NCI-H748 (cell line): ENCODE results near the gene CFLAR.
A peak's percentile ranks its signal among the peaks of the same experiment; 100 is the strongest.
"Not testable (repeated sequence)": the region's sequence is repeated elsewhere in the genome, so short reads cannot be mapped to it uniquely, and the experiment has no call there.

ENCODE experiments used
- DNase-seq: peaks from one replicate; lab custom pipeline; 2025; ENCODE audit not compliant: unreplicated experiment; lab: John Stamatoyannopoulos, UW

The CFLAR gene

DNA sequence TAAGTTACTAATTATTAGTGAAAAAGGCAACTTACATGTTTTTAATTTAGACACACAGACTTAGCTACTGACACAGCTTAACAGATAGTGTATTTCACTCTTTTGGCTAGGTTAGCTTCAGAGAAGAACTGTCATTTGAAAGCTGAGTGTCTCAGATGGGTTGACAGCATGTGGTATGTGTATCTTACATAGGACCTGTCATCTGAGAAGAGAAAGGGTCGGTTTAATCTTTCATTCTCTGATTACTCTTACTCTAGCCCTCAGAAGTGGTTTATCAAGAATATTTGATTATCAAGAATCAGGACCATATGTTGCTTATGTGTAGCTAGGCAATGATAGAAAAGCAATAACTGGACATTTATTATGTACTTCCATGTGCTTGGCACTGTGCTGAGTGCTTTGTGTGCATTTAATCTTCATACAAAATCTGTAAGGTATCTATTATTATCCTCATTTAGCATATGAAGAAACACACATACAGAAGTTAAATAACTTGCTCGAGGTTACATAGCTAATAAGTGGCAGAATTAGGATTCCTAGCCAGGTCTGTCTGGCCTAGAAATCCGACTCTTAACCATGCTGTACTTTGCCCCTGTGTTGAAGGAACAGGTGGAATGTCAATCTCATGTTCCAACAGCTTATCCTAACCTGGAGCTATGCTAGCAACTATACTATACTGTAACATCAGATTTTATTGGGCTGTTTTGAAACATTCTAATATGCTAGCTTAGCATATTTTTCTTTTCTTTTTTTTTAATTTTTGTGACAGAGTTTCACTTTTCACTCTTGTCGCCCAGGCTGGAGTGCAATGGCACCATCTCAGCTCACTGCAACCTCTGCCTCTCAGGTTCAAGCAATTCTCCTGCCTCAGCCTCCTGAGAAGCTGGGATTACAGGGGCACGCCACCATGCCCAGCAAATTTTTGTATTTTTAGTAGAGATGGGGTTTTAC lies 28.4 kb downstream of the CFLAR start:
- no peak for DNase-seq

DNA sequence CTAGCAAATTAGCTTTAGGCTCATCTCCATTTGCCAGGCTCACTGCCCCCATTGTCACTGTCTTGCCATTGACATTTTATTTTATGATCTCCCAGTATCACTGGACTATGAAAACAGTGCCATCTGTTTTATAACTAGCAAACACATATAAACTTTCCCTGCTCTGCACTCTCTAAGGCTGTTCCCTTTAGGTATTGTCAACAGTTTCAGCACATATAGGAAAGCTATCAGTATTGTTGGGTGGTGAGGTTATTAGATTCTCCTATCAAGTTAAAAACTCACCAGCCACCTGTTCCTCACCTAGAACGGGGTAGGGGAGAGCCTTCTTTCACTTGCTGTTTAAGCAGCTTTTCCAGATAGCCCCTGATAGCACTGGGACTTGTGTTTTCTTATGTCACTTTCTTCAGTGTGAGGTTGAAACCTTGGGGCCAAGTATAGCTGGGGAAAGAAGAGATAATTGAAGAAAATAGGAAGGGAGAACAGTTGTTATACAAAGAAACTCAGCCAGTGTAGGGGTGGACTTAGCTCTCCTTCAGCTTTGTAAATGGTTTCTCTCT lies 32.5 kb downstream of the CFLAR start:
- DNase-seq, result no peak

DNA sequence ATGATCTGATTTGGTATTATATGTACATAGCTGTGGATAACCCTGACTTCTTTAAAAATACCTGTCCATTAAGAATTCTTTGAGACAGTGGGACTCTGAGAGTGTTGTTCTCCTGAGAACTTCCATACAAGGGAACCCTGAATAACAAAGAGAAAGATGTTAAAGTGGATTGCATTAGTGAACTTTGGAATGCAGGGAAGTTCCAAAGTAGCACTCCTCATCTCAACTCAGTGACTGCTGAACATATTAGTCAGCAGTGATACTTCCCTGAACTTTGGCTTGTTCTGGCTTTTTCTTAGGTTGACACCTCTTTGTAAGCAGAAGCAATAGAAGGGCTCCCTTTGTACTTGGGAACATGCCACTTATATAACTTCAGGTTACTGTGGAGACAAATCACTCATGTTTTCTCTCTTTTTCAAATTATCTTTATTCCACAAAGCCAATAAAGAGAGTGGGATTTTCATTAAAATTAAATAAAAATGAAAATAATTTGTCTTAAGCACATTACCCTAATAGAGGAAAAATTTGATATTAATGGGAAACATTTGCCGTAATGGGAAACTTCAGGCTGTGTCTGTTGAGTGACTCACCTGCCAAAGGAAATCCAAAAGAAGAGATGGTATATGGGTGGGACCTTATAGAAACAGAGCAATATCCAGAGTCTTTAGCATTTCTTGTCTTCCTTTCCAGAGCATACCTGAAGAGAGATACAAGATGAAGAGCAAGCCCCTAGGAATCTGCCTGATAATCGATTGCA lies 33.3 kb downstream of the CFLAR start:
- no peak for DNase-seq

DNA sequence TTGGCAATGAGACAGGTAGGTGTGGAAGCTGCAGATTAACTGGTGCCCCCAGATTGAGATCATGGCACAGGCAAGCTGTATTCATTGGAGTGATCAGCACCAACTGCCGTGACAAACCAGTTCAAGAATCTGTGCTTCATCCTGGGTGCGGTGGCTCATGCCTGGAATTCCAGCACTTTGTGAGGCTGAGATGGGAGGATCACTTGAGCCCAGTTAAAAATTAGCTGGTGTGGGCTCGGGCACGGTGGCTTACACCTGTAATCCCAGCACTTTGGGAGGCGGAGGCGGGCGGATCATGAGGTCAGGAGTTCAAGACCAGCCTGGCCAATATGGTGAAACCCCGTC lies 33.8 kb downstream of the CFLAR start:
- DNase-seq, result not testable (repeated sequence)

DNA sequence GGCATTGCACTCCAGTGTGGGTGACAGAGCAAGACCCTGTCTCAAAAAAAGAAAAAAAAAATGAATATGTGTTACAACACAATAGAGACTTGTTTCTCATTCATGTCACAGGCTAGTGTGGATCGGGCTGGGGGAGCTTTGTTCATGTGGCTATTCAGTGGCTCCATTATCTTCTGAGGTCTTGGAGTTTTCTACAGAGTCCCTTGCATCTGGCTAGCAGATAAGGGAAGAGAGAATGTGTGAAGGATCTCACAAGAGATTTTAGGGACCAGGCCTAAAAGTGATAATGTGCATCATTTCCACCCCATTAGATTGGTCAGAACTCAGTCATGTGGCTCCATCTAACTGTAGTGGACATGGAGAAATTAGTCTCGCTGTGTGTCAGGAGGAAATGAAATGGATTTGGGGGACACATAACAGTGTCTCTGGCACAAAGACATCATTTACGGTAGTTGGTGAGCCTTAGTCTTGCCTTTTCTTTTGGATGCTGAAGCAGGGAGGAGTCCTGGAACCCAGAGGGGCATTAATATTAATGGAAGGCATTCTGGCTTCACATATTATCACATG lies 34.6 kb downstream of the CFLAR start:
- no peak for DNase-seq

DNA sequence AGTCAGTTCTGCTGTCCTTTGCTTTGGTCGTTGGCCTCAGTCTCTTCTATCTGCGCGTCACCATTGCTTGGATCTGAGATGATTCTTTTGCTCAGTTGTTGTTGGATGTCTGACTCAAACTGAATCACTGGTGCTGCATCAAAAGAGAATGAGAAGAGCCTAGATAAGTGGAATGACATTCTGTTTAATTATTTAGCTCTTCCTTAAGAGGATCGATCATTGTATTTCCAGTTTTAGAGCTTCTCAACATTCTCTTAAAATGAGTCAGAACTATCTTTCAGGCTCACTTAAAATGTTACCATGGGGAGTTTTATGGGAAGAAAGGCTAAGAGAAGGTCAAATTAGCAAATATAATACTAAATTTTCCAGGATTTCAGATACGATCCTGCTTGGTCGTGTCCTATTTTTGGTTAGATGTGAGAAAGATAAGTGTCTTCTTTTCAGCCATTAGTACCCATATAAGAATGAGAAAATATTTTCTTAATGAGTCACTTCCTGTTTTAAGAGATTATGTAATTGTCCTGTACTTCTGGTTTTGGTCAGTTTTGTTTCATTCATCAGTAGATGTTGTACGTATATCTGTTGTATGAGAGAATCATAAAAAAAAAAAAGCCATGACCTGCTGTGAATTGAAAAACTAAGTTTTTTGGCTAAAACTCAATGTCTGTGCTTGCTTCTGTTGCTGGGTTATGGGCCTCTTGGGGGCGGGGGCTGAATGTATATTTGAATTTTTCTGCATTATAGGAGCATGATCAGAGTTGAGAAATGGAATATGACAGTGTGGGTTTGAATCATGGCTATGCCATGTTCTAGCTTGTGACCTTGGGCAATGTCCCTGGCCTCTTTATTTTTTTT lies 35.4 kb downstream of the CFLAR start:
- no peak for DNase-seq

DNA sequence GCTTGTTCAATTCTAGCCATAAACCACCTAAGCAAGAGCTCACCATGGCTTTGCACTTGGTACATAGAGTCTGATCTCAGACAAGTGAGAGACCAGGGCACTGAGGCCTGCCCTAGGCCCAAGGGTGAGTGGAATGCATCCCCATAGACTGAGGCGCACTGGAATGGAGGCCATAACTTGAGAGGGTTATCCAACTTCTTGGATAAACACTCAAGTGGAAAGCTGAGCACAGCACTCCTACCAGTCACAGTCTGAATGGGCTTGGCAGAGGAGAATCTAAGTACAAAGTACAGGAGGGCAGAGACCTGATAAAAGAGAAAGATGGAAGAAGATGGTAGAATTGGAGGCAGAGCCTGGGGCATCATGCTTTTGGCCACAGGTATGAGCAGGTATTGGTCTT lies 36.6 kb downstream of the CFLAR start:
- DNase-seq, result no peak

DNA sequence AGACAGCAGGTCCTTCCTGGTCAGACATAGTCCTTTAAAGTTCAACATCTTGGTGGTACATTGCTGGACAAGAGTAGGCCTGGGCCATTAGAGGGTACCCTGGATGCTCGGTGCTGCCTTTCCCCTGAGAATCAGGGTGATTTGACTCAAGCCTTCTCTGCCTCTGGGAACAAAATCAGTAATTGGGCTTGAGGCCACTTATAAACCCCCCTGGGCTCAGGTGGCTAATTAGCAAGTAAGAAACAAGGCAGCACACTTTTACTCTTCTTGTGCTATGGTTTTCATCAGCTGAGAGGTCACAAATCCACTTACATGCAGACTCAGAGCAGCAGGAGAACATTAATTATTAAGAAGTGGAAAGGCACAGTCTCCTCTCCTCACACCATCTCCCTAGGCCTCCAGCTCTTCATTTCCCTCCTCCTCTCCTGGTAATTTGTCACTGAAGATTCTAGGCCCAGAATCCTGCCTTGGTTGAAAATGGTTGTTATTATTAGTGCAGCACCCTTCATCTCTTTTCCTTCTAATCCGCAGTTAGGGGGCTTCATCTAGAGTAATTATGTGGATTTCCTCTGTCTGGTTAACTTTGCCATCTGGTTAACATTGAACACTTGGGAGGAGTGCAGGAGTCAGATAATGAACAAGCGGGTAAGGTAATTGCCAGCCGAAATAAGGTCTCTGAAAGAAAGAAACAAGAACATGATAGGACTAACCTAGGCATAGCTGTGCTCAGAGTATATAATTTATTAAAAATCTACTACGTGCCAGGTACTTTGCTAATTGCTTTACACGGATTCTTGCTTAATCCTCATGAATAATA lies 37.2 kb downstream of the CFLAR start:
- DNase-seq, result no peak

DNA sequence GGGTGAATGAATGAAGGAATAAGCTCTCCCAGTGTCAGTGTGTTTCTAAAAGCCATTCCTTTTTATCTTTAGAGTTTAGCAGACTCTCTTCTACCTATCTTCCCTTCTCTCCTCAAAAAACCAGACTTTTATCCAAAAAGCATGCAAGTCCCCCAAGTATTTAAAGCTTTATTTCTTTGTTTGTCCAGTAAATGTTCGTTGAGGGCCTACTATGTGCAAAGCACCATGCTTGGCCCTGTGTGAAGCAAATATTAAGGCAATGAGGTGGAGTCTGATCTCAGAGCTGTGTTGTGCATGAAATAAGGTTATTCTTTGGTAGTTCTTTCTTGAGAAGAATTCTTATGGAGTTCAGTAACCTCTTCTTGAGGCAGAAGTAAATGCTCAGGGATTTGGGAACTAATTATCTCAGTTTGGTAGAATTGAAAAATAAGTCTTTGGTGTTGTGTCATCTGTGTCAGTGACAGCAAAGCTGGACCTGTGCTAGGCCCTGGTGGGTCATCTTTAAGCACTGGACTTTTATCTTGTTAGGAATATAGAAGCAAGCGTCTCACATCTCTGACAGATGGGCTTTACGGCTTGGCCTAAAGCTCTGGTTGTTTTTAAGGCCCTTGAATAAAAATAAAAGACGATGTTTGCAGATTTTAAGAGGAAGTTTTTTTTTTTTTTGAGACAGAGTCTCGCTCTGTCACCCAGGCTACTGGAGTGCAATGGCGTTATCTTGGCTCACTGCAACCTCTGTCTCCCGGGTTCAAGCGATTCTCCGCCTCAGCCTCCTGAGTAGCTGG lies 38.8 kb downstream of the CFLAR start:
- DNase-seq, result no peak

DNA sequence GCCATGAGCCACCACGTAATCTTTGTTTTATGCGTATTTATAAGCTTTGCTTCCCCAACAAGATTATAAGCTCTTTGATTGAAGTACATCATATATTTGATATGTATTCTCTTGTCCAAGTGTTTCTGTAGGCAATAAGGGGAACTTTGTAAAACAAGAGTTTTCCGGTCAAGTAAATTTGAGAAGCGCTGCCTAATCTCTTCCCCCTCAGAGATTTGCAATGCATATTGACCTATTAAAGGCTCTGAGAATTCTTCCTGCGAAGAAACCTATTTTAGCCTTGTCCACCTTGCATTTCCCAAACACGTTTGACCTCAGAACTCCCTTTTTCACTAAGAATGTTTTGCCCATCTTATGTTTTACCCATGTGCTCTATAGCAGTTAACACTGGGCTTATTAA lies 40.1 kb downstream of the CFLAR start:
- DNase-seq, result no peak

DNA sequence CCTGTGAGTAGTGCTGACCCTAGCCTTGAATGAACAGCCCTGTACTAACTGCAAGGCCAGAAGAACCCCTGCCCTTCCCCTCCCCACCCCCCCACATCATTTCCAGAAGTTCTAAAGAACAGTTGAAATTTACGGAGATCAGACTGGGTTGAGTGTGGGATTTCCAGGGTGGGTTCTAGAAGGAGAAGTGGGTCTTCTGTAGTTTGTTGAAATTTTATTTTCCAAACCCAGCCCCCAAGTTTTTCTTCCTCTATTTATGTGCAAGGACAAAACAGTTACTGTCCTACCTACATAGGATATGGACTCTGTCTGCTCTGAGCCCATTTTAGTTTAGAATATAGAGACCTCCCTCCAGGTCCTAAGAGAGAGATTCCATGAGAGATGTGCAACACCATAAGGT lies 40.7 kb downstream of the CFLAR start:
- DNase-seq, result no peak

DNA sequence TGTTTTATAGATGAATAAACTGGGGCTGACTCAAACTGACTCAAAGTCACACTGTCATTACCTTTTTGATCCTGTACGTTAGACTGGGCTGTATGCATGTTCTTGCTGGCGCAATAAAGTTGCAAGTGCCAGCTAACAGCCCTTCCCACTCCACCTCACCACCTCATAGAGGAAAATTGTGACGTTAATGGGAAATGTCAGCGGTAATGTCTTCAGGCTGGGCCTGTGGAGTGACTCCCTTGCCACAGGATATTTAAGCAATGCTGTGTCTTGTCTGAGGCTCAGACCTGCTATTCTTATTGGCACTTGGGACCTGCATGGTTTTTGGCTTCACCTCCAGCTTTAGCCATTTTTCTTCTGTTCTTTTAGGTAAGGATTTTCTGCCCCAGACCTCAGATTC lies 41.7 kb downstream of the CFLAR start:
- DNase-seq, result no peak

DNA sequence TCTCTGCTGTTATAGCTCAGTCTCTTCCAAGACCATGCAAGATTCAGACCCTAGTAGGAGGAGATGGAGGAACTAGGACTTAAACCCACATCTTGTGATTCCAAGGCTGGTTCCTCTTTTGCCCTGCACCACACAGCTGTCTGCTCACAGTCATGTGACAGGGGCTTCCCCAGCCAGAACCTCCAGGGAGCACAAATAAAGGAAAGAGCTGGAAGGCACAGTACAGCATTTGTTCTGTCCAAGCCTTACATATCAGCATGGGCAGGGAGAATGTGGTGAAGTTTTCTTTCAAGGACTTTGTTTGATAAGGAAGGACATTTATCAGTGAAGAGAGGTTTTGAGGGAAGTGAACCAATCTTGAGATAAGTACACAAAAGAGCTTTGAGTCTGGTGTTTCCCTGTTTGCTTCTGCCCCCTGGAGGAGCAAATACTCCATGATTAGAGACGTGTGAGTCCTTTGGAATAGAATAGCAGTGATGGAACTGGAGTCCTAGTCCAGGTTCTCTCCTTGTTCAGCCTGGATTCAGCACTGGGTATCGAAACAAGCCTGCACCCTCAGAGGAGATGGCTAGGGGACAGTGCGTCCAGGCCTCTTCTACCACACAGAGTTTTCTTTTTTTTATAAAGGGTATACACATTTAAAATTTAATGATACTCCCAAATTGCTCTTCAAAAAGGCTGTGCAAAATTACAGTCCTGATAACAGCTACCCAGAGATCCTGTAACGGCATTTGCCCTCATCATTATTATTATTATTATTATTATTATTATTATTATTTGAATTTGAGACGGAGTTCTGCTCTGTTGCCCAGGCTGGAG lies 42.4 kb downstream of the CFLAR start:
- DNase-seq, result peak; percentile 62

DNA sequence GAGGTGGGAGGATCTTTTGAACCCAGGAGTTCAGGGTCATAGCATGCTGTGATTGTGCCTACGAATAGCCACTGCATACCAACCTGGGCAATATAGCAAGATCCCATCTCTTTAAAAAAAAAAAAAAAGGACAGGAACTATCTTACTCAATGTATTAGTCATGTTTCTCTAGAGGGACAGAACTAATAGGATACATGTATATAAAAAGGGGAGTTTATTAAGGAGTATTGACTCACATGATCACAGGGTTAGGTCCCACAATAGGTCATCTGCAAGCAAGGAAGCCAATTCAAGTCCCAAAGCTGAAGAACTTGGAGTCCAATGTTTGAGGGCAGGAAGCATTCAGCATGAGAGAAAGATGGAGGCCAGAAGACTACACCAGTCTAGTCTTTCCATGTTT lies 48.2 kb downstream of the CFLAR start:
- DNase-seq, result no peak

DNA sequence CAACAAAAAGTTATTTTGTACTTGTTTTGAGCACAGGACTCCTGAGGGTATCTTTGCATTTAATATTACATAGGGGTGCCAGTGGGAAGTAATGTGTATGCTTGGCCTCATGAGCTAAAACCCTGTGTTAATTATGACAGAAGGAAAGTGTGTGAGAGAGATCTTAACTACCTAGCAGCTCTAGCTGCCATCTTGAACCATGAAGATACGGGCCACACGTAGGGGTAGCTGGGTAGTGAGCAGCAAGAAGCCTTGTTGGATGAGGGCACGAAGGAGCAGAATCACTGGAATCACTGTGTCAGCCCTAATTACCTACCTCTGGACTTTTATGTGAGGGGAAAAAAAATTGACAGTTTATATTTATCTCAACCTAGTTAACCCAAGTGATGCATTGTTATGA lies 51.6 kb downstream of the CFLAR start:
- no peak for DNase-seq

DNA sequence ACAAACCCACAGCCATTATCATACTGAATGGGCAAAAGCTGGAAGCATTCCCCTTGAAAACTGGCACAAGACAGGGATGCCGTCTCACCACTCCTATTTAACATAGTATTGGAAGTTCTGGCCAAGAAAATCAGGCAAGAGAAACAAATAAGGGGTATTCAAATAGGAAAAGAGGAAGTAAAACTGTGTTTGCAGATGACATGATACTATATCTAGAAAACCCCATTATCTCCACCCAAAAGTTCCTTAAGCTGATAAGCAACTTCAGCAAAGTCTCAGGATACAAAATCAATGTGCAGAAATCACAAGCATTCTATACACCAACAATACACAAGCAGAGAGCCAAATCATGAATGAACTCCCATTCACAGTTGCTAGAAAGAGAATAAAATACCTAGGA lies 52.5 kb downstream of the CFLAR start:
- not testable (repeated sequence) for DNase-seq

DNA sequence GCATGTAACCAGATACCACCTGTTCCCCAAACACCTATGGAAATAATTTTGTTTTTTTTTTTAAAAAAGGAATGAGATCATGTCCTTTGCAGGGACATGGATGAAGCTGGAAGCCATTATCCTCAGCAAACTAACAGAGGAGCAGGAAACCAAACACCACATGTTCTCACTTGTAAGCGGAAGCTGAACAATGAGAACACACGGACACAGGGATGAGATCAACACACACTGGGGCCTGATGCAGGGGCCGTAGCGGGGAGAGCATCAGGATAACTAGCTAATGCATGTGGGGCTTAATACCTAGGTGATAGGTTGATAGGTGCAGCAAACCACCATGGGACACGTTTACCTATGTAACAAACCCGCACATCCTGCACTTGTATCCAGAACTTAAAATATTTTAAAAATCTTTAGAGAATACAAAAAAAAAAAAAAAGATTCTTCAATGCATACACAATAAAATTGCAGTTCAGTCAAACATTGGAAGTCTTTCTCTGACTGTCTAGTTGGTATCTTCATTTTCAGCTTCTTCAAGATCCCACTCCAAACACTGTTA lies 55.4 kb downstream of the CFLAR start:
- DNase-seq, result peak; percentile 62

DNA sequence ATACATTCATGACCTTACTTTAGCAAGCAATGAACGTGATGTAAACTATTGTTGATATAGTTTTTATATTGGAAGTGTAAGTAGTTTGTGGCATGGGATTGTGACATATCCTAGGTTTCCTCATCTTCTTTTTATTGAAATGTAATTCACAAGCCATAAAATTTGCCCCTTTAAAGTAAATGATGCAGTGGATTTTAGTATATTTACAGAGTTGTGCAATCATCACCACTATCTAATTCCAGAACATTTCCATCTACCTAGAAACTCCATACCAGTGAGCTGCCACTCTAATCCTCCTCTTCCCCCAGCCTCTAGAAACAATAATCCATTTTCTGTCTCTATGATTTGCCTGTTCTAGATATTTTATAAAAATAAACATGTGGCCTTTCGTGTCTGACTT lies 56.3 kb downstream of the CFLAR start:
- DNase-seq, result no peak
